HG03159 (cell line): ENCODE data around the gene AGTRAP.
A peak's percentile ranks its signal among the peaks of the same experiment; 100 is the strongest.

Source experiments
- ATAC-seq: cut with Tn5 transposase; IDR thresholded peaks from one replicate; pipeline ENCODE4 v1.9.1; 2021; ENCODE audit warnings: mild to moderate bottlenecking, moderate library complexity; ENCODE audit not compliant: unreplicated experiment

AGTRAP gene

GRCh38 chr1:11705596-11705995 is 30.3 kb upstream of the AGTRAP start:
- ATAC-seq: no peak

GRCh38 chr1:11706292-11706691 is 29.6 kb upstream of the AGTRAP start:
- no peak for ATAC-seq

- no peak for ATAC-seq
These were observed 28.2 kb upstream of the AGTRAP start for GRCh38 chr1:11707621-11708276.

- ATAC-seq: no peak
These were observed 27.2 kb upstream of the AGTRAP start for GRCh38 chr1:11708554-11709350.

- no peak for ATAC-seq
These were observed 24.4 kb upstream of the AGTRAP start for GRCh38 chr1:11711490-11711889.

- no peak for ATAC-seq
These were observed 23.7 kb upstream of the AGTRAP start for GRCh38 chr1:11712285-11712684.

- no peak for ATAC-seq
These were observed 22.8 kb upstream of the AGTRAP start for GRCh38 chr1:11713095-11713494.

- no peak for ATAC-seq
These were observed 20.9 kb upstream of the AGTRAP start for GRCh38 chr1:11714831-11715575.

GRCh38 chr1:11719313-11720032 is 16.5 kb upstream of the AGTRAP start:
- peak; percentile 52 for ATAC-seq

GRCh38 chr1:11720033-11720376 is 15.9 kb upstream of the AGTRAP start:
- ATAC-seq: no peak

GRCh38 chr1:11720525-11720924 is 15.4 kb upstream of the AGTRAP start:
- no peak for ATAC-seq

GRCh38 chr1:11721311-11721710 is 14.6 kb upstream of the AGTRAP start:
- ATAC-seq: no peak

- ATAC-seq: no peak
These were observed 13.4 kb upstream of the AGTRAP start for GRCh38 chr1:11722538-11722937.

GRCh38 chr1:11725616-11726015 is 10.3 kb upstream of the AGTRAP start:
- ATAC-seq: no peak

- no peak for ATAC-seq
These were observed 8.8 kb upstream of the AGTRAP start for GRCh38 chr1:11727119-11727518.

- ATAC-seq: no peak
These were observed 7.7 kb upstream of the AGTRAP start for GRCh38 chr1:11728126-11728806.

- no peak for ATAC-seq
These were observed 6.8 kb upstream of the AGTRAP start for GRCh38 chr1:11729155-11729497.

- ATAC-seq: no peak
These were observed 6.2 kb upstream of the AGTRAP start for GRCh38 chr1:11729498-11730428.

- peak; percentile 53 for ATAC-seq
These were observed 5.5 kb upstream of the AGTRAP start for GRCh38 chr1:11730429-11730891.
